Tibial nerve (tissue), 3 donors: ENCODE results near the gene OSBPL5.

Experiments
- CTCF ChIP-seq, 5 experiments: fragments of 200-600 bp in 3 of 5; fragments of 450-650 bp in 2 of 5; sonication (generic) in 3 of 5; IDR thresholded peaks; one replicate each; pipeline ENCODE4 v1.5.1; 2016 to 2019; ENCODE audit warnings: antibody characterized with exemption in 5 of 5, mild to moderate bottlenecking in 3 of 5, moderate library complexity in 2 of 5
- POLR2A ChIP-seq, 2 donors: fragments of 450-650 bp; IDR thresholded peaks; one replicate each; pipeline ENCODE4 v1.6.1; 2017; ENCODE audit warnings: antibody characterized with exemption in 2 of 2, mild to moderate bottlenecking in 2 of 2, moderate library complexity in 2 of 2

DNA sequence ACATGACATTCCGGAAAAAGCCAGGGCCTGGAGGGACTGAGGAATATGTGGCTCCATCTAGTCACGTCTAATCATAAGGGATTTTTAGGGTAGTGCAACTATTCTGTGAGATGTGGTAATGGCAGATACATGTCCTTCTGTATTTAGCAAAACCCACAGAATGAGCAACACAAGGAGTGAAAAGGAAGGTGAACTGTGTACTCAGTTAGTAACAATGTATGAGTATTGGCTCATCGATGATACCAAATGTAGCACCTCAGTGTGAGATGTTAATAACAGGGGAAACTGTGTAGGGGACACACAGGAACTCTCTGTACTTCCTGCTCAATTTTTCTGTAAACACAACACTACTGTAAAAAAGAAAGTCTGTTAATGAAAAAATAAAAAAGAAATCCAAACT lies 65.9 kb downstream of the OSBPL5 start:
- TF ChIP-seq CTCF (IDR thresholded peaks at IDR 0.05) (no peak), POLR2A (IDR thresholded peaks at IDR 0.05) (no peak)
